WTC11 (cell line): ENCODE measurements around the gene UNC13D. TPM values are rescaled to one million over a fixed set of nuclear protein-coding genes. Genes with fewer than 3 reads are reported as not detected.

ENCODE experiments used
- ATAC-seq: fragments of 200-7000 bp; cut with Tn5 transposase; 2 replicates; pipeline ENCODE4 v1.10.0; 2021; ENCODE audit warnings: mild to moderate bottlenecking, moderate library complexity
- CTCF ChIA-PET: fragments of 300-600 bp; sonication (Branson Sonifier 250); formaldehyde crosslinking; loops from one replicate; lab custom pipeline; 2021; ENCODE audit warnings: antibody characterized with exemption; lab: Charles Lee
- POLR2A ChIA-PET: fragments of 350-600 bp; sonication (Branson Sonifier 250); formaldehyde crosslinking; loops from one replicate; lab custom pipeline; 2021; ENCODE audit warnings: antibody characterized with exemption; lab: Charles Lee
- DNase-seq: peaks from one replicate; pipeline ENCODE4 v3.0.0; 2021; ENCODE audit warnings: low spot score
- H3K27ac Mint-ChIP-seq: 2 replicates; pipeline ENCODE4 v1.8.0; 2021; ENCODE audit warnings: mixed read lengths
- H3K27me3 Mint-ChIP-seq: 2 replicates; pipeline ENCODE4 v1.8.0; 2021; ENCODE audit warnings: low read depth, mild to moderate bottlenecking, moderate library complexity, mixed read lengths
- H3K36me3 Mint-ChIP-seq: 2 replicates; pipeline ENCODE4 v1.8.0; 2021; ENCODE audit warnings: mixed read lengths
- H3K4me1 Mint-ChIP-seq: 2 replicates; pipeline ENCODE4 v1.8.0; 2022; ENCODE audit warnings: mixed read lengths
- H3K4me3 Mint-ChIP-seq: 2 replicates; pipeline ENCODE4 v1.8.0; 2021; ENCODE audit warnings: mild to moderate bottlenecking, moderate library complexity, mixed read lengths
- H3K9me3 Mint-ChIP-seq: 2 replicates; pipeline ENCODE4 v1.8.0; 2021; ENCODE audit warnings: mixed read lengths
- AFF4 ChIP-seq: sonication (generic); formaldehyde crosslinking; IDR thresholded peaks from 2 replicates; pipeline ENCODE4 v1.8.1; 2023; ENCODE audit warnings: mild to moderate bottlenecking, missing genetic modification reagents, borderline replicate concordance
- ATF2 ChIP-seq: sonication (generic); formaldehyde crosslinking; IDR thresholded peaks from 2 replicates; pipeline ENCODE4 v1.8.1; 2022; ENCODE audit warnings: low read depth, missing genetic modification reagents, borderline replicate concordance
- CBFB ChIP-seq: sonication (generic); formaldehyde crosslinking; IDR thresholded peaks from 2 replicates; pipeline ENCODE4 v1.8.1; 2022; ENCODE audit warnings: mild to moderate bottlenecking, low read depth, missing genetic modification reagents
- E2F1 ChIP-seq: sonication (generic); formaldehyde crosslinking; IDR thresholded peaks from 2 replicates; pipeline ENCODE4 v1.8.0; 2022; ENCODE audit warnings: mild to moderate bottlenecking, missing genetic modification reagents
- E2F5 ChIP-seq: sonication (generic); formaldehyde crosslinking; IDR thresholded peaks from 2 replicates; pipeline ENCODE4 v1.8.1; 2022; ENCODE audit warnings: mild to moderate bottlenecking, moderate library complexity, missing genetic modification reagents
- ESRRA ChIP-seq: sonication (generic); formaldehyde crosslinking; IDR thresholded peaks from 2 replicates; pipeline ENCODE4 v1.8.1; 2022; ENCODE audit warnings: mild to moderate bottlenecking, missing genetic modification reagents, borderline replicate concordance
- ETV6 ChIP-seq: sonication (generic); formaldehyde crosslinking; IDR thresholded peaks from 2 replicates; pipeline ENCODE4 v1.8.1; 2022; ENCODE audit warnings: mild to moderate bottlenecking, missing genetic modification reagents
- FOXK1 ChIP-seq: sonication (generic); formaldehyde crosslinking; IDR thresholded peaks from 2 replicates; pipeline ENCODE4 v1.8.0; 2022; ENCODE audit warnings: mild to moderate bottlenecking, moderate library complexity, missing genetic modification reagents
- GRHL2 ChIP-seq: fragments of 250-450 bp; sonication (Bioruptor Pico); IDR thresholded peaks from 2 replicates; pipeline ENCODE4 v1.8.0; 2022; ENCODE audit warnings: mild to moderate bottlenecking, moderate library complexity; ENCODE audit not compliant: insufficient replicate concordance, severe bottlenecking
- HMGXB4 ChIP-seq: sonication (generic); formaldehyde crosslinking; IDR thresholded peaks from 2 replicates; pipeline ENCODE4 v1.8.1; 2023; ENCODE audit warnings: mild to moderate bottlenecking, moderate library complexity, missing genetic modification reagents
- IRF1 ChIP-seq: sonication (generic); formaldehyde crosslinking; IDR thresholded peaks from 2 replicates; pipeline ENCODE4 v1.8.0; 2023; ENCODE audit warnings: missing genetic modification reagents
- IRF2 ChIP-seq: sonication (generic); formaldehyde crosslinking; IDR thresholded peaks from 2 replicates; pipeline ENCODE4 v1.8.0; 2022; ENCODE audit warnings: low read depth, missing genetic modification reagents, borderline replicate concordance
- MAX ChIP-seq: sonication (generic); formaldehyde crosslinking; IDR thresholded peaks from 2 replicates; pipeline ENCODE4 v1.8.0; 2022; ENCODE audit warnings: mild to moderate bottlenecking, missing genetic modification reagents
- NR1H2 ChIP-seq: sonication (generic); formaldehyde crosslinking; IDR thresholded peaks from 2 replicates; pipeline ENCODE4 v1.9.0; 2021; ENCODE audit warnings: mild to moderate bottlenecking, moderate library complexity, missing genetic modification reagents
- PREB ChIP-seq: sonication (generic); formaldehyde crosslinking; IDR thresholded peaks from 2 replicates; pipeline ENCODE4 v1.8.1; 2022; ENCODE audit warnings: mild to moderate bottlenecking, missing genetic modification reagents, moderate library complexity, borderline replicate concordance
- SP1 ChIP-seq: sonication (generic); formaldehyde crosslinking; conservative IDR thresholded peaks from 2 replicates; pipeline ENCODE4 v1.8.1; 2022; ENCODE audit warnings: missing genetic modification reagents
- ZNF121 ChIP-seq: sonication (generic); formaldehyde crosslinking; IDR thresholded peaks from 2 replicates; pipeline ENCODE4 v1.8.0; 2023; ENCODE audit warnings: missing genetic modification reagents
- ZNF396 ChIP-seq: fragments of 250-450 bp; sonication (Bioruptor Pico); IDR thresholded peaks from 2 replicates; pipeline ENCODE4 v1.8.0; 2021; ENCODE audit warnings: mild to moderate bottlenecking, moderate library complexity, borderline replicate concordance
- ZNF416 ChIP-seq: fragments of 250-450 bp; sonication (Bioruptor Pico); IDR thresholded peaks from 2 replicates; pipeline ENCODE4 v1.9.0; 2021; ENCODE audit warnings: mild to moderate bottlenecking, inconsistent platforms
- ZNF423 ChIP-seq: fragments of 250-450 bp; sonication (Bioruptor Pico); IDR thresholded peaks from 2 replicates; pipeline ENCODE4 v2.1.2; 2022; ENCODE audit warnings: mild to moderate bottlenecking, moderate library complexity
- total RNA-seq: library from RNA; stranded (reverse); gene quantifications from 3 replicates; pipeline ENCODE4 v1.2.3, GENCODE V29; 2021

The UNC13D gene
- total RNA-seq, 1 experiment from 2014 or later: 13.1 TPM

- no peak for TF ChIP-seq AFF4 (CRISPR knock-in tag)
- 0 out of 2 replicates have a peak, but pooled peaks have one; percentile 56 for TF ChIP-seq IRF1
- TF ChIP-seq ZNF121: peak; percentile 100
- peak; percentile 81; the same call in 1 of the 2 replicates for TF ChIP-seq MAX
- peak; percentile 30; the same call in 1 of the 2 replicates for TF ChIP-seq FOXK1
- TF ChIP-seq GRHL2 (CRISPR knock-in tag): no peak
- TF ChIP-seq ESRRA: peak; percentile 44; the same call in 1 of the 2 replicates
- no peak for TF ChIP-seq CBFB (CRISPR knock-in tag)
- TF ChIP-seq ETV6: peak; percentile 36; the same call in 1 of the 2 replicates
- TF ChIP-seq SP1: peak; percentile 47; the same call in 1 of the 2 replicates
Observed at GRCh38 chr17:75877752-75878173, 33.6 kb upstream of the UNC13D start (continued).

- H3K36me3 Mint-ChIP-seq: no peaks in the 10 kb centered on the region
- POLR2A ChIA-PET: interaction anchor here (0.6 to 3.5 kb wide), 2 partner anchors 17 to 22 kb away, joined by 3 to 16 read pairs; partner anchors contain the start of gene WBP2
- no peak for DNase-seq
- peaks cover 21% of the 10 kb centered on the region for H3K4me1 Mint-ChIP-seq
- peaks cover 37% of the 10 kb centered on the region for H3K27me3 Mint-ChIP-seq
- H3K27ac Mint-ChIP-seq: no peak overlapping the region
- peak overlapping the region; percentile 77 for H3K4me3 Mint-ChIP-seq
- H3K9me3 Mint-ChIP-seq: no peaks in the 10 kb centered on the region
- CTCF ChIA-PET: interaction anchor here (0.6 to 6.1 kb wide), 24 partner anchors 8 to 568 kb away, joined by 3 to 71 read pairs (median 5); partner anchors contain the start of genes CDK3, MRPL38, TMEM94 and TRIM65
- ATAC-seq: peak; percentile 2; the same call in 1 of the 2 replicates
- TF ChIP-seq ZNF423 (CRISPR knock-in tag): no peak
- TF ChIP-seq FOXK1: no peak
- no peak for TF ChIP-seq E2F5 (CRISPR knock-in tag)
- no peak for TF ChIP-seq HMGXB4 (CRISPR knock-in tag)
- no peak for TF ChIP-seq ZNF396 (CRISPR knock-in tag)
- TF ChIP-seq ESRRA: no peak
- TF ChIP-seq PREB (CRISPR knock-in tag): no peak
- no peak for TF ChIP-seq IRF2 (CRISPR knock-in tag)
- 0 out of 2 replicates have a peak, but pooled peaks have one; percentile 26 for TF ChIP-seq E2F1
- no peak for TF ChIP-seq ATF2
- no peak for TF ChIP-seq ZNF416
- no peak for TF ChIP-seq NR1H2
- no peak for TF ChIP-seq IRF1
Observed at GRCh38 chr17:75876938-75877751, 32.9 kb upstream of the UNC13D start.
